Measurements from ENCODE around the gene PRAMEF26. TPM values are rescaled to one million over a fixed set of nuclear protein-coding genes. Genes with fewer than 3 reads are reported as not detected.
"Not testable (repeated sequence)": the region's sequence is repeated elsewhere in the genome, so short reads cannot be mapped to it uniquely, and the experiment has no call there.

PRAMEF26 gene
- not detected in 2 replicates for total RNA-seq (ENCODE audit: low replicate concordance)

DNA sequence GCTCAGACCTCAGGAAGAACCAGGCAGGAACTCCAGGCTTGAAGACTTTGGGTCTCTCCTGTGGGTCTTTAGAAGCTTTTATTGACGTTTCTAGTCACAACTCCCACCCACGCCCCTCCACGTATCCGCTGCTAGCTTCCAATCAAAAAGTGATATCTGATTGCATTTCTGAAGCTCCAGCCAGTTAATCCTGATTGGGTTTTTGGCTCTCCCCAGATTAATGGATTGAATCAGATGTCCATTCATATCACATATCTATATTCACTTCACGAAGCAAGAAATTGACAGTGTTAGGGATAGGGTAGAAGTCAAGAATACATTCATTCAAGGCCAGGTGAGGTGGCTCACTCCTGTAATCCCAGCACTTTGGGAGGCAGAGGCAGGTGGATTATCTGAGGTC lies at the start of gene PRAMEF26:
PRAMEF26 (minus strand) TSS at position 101 of the 400 bp plus-strand sequence. CDS start 2,914 bp downstream, outside the sequence.
- H3K4me3 ChIP-seq (ENCODE audit: low read depth, low read length); DNase-seq (ENCODE audit: low read depth): not testable (repeated sequence)

DNA sequence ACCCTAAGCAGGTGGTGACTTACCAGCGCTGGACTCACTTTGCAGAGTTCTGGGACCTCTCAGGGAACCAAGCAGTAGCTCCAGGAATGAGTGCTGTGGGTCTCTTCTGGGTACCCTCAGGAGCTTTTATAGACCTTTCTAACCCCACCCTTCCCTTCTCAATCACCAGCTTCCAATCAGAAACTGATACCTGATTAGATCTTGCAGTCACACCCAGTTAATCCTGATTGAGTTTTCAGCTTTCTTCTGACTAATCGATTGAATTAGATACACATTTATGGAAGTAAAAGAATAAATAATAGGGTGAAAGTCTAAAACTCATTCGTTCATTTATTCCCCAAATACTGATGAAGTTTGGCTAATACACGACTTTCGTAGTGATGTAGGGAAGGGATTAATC lies 45.5 kb upstream of the PRAMEF26 start, which contains the start of gene PRAMEF13:
PRAMEF13 (minus strand) TSS at position 101 of the 400 bp plus-strand sequence. CDS start 1,820 bp downstream, outside the sequence.
- H3K4me3 ChIP-seq (ENCODE audit: low read depth, low read length); DNase-seq (ENCODE audit: low read depth): not testable (repeated sequence)

DNA sequence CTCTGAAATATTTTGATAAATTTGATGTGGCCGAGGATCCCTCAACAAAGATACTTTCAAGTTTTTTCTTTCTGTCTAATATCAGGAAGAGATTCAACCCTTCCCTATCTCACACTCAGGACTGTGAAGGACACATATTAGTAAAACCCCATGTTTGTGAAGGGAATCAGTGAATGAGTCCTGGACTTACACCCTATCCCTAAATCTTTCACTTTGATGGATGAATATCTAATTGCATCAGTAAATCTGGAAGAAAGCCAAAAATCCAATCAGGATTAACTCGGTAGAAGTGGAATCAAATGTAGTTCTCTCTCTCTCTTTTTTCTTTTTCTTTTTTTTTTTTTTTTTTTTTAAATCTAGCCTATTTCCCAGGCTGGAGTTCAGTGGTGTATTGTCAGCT lies 15.7 kb upstream of the PRAMEF26 start, which contains the start of gene PRAMEF9:
PRAMEF9 (plus strand) TSS at position 301 of the 400 bp plus-strand sequence. CDS start 3,433 bp downstream, outside the sequence.
- not testable (repeated sequence) for H3K4me3 ChIP-seq (ENCODE audit: low read depth, low read length); DNase-seq (ENCODE audit: low read depth)

DNA sequence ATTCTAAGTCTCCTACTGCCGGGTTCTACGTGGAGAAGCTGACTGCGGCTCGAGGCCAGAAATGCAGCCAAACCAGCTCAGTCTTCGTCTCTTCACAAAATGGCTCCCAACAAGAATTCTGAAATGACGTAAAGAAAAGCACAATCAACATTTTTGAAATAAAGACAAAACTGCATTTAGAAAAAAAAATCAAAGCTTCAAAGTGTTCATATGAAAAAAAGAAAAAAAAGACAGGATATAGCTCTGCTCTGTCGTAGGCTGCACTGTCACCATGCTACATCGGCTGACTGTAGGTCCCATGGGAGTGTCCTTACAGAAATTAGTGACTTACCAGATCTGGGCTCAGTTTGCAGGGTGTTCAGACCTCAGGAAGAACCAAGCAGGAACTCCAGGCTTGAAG lies 9.7 kb upstream of the PRAMEF26 start, which contains the start of gene HNRNPCL4:
HNRNPCL4 (minus strand) TSS at position 101 of the 400 bp plus-strand sequence. CDS start 164 bp downstream, outside the sequence.
- not testable (repeated sequence) for DNase-seq (ENCODE audit: low read depth); H3K4me3 ChIP-seq (ENCODE audit: low read depth, low read length)

DNA sequence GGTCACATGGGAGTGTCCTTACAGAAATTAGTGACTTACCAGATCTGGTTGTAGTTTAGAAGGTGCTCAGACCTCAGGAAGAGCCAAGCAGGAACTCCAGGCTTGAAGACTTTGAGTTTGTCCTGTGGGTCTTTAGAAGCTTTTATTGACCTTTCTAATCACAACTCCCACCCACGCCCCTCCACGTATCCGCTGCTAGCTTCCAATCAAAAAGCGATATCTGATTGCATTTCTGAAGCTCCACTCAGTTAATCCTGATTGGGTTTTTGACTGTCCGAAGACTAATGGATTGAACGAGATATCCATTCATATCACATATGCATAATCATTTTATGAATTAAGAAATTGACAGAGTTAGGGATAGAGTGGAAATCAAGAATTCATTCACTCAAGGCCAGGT lies 39.1 kb downstream of the PRAMEF26 start, which contains the start of gene HNRNPCL2:
HNRNPCL2 (minus strand) TSS at position 101 of the 400 bp plus-strand sequence. CDS start 454 bp downstream, outside the sequence.
- DNase-seq (ENCODE audit: low read depth); H3K4me3 ChIP-seq (ENCODE audit: low read depth, low read length): not testable (repeated sequence)

Other genes starting within 250 kb of the PRAMEF26 start
- not detected in 2 replicates for gene PRAMEF7, start 239.4 kb downstream of the PRAMEF26 start, total RNA-seq (ENCODE audit: low replicate concordance)
- not detected in 2 replicates for gene PRAMEF6, start 208.4 kb downstream of the PRAMEF26 start, total RNA-seq (ENCODE audit: low replicate concordance)
- not detected in 2 replicates for gene PRAMEF27, start 99.4 kb downstream of the PRAMEF26 start, total RNA-seq (ENCODE audit: low replicate concordance)
- not detected in 2 replicates for gene HNRNPCL3, start 95.2 kb downstream of the PRAMEF26 start, total RNA-seq (ENCODE audit: low replicate concordance)
- not detected in 2 replicates for gene PRAMEF25, start 85.2 kb downstream of the PRAMEF26 start, total RNA-seq (ENCODE audit: low replicate concordance)
- not detected in 2 replicates for gene HNRNPCL2, start 39.2 kb downstream of the PRAMEF26 start, total RNA-seq (ENCODE audit: low replicate concordance)
- gene HNRNPCL4, start 9.6 kb upstream of the PRAMEF26 start, total RNA-seq (ENCODE audit: low replicate concordance), result not detected in 2 replicates
- not detected in 2 replicates for gene PRAMEF9, start 15.8 kb upstream of the PRAMEF26 start, total RNA-seq (ENCODE audit: low replicate concordance)
- gene PRAMEF13, start 45.4 kb upstream of the PRAMEF26 start, total RNA-seq (ENCODE audit: low replicate concordance), result not detected in 2 replicates
- gene PRAMEF18, start 70.1 kb upstream of the PRAMEF26 start, total RNA-seq (ENCODE audit: low replicate concordance), result not detected in 2 replicates
- gene PRAMEF5, start 98.2 kb upstream of the PRAMEF26 start, total RNA-seq (ENCODE audit: low replicate concordance), result not detected in 2 replicates
- not detected in 2 replicates for gene PRAMEF8, start 129.1 kb upstream of the PRAMEF26 start, total RNA-seq (ENCODE audit: low replicate concordance)
- not detected in 2 replicates for gene PRAMEF33, start 147.5 kb upstream of the PRAMEF26 start, total RNA-seq (ENCODE audit: low replicate concordance)
- gene PRAMEF15, start 159.6 kb upstream of the PRAMEF26 start, total RNA-seq (ENCODE audit: low replicate concordance), result not detected in 2 replicates
- gene PRAMEF14, start 191.1 kb upstream of the PRAMEF26 start, total RNA-seq (ENCODE audit: low replicate concordance), result not detected in 2 replicates
- gene PRAMEF19, start 215.9 kb upstream of the PRAMEF26 start, total RNA-seq (ENCODE audit: low replicate concordance), result not detected in 2 replicates
- gene PRAMEF17, start 233.6 kb upstream of the PRAMEF26 start, total RNA-seq (ENCODE audit: low replicate concordance), result not detected in 2 replicates

All from fibroblast of the aortic adventitia (primary cell).